Adrenal gland (tissue), 5 donors: Measurements from ENCODE around the gene SEMA5A.

Experiments
- POLR2A ChIP-seq, 2 donors: fragments of 450-650 bp; IDR thresholded peaks; one replicate each; pipeline ENCODE4 v1.6.1; 2017; ENCODE audit warnings: antibody characterized with exemption in 2 of 2, mild to moderate bottlenecking in 2 of 2, moderate library complexity in 1 of 2
- TF ChIP-seq, protein P1 (sequence below), 6 experiments: fragments of 450-650 bp in 4 of 6; fragments of 200-600 bp in 2 of 6; sonication (generic) in 1 of 6; IDR thresholded peaks; 1 replicate in 5 of 6; 2 replicates in 1 of 6; pipeline versions ENCODE4 v1.5.1 to v1.8.0; 2016 to 2021; ENCODE audit warnings: antibody characterized with exemption in 6 of 6, mild to moderate bottlenecking in 2 of 6, moderate library complexity in 1 of 6
- donor health status: DM: no; HTN: no; CAD: no.

DNA sequence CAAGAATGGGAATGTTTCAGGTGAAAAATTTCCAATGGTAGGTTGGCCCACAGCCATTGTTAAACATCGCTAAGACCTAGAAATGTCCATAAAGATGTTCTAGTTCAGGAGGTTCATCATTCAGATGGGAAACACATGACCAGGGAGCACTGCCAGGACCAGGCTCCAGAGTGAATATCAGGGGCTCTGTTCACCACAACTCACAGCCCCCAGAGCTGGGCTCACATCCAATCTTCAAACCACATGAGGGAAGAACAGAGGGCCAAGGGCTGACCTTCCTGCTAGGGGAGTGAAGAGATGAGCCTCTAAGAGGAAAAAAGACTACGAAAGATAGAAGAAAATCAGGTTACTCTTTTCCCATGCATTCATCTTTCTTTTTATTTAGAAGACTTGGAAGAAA, 205.8 kb downstream of the SEMA5A start:
- TF ChIP-seq, protein P1, sequence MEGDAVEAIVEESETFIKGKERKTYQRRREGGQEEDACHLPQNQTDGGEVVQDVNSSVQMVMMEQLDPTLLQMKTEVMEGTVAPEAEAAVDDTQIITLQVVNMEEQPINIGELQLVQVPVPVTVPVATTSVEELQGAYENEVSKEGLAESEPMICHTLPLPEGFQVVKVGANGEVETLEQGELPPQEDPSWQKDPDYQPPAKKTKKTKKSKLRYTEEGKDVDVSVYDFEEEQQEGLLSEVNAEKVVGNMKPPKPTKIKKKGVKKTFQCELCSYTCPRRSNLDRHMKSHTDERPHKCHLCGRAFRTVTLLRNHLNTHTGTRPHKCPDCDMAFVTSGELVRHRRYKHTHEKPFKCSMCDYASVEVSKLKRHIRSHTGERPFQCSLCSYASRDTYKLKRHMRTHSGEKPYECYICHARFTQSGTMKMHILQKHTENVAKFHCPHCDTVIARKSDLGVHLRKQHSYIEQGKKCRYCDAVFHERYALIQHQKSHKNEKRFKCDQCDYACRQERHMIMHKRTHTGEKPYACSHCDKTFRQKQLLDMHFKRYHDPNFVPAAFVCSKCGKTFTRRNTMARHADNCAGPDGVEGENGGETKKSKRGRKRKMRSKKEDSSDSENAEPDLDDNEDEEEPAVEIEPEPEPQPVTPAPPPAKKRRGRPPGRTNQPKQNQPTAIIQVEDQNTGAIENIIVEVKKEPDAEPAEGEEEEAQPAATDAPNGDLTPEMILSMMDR (IDR thresholded peaks at IDR 0.05): no peak
- no peak for TF ChIP-seq POLR2A (IDR thresholded peaks at IDR 0.05)
